Activated naive CD8-positive, alpha-beta T cell treated with anti-CD3 and anti-CD28 coated beads, Interleukin-2, amount 50 U/mL, for 24 hours (primary cell): ENCODE measurements around the gene CTCF.

Source experiments
- ATAC-seq: fragments of 150-1000 bp; cut with Tn5 transposase; one replicate; pipeline ENCODE4 v1.10.0; 2021
- DNase-seq: peaks from one replicate; pipeline ENCODE4 v3.0.0; 2021
- H3K27ac Mint-ChIP-seq: one replicate; pipeline ENCODE4 v1.8.0; 2021; ENCODE audit warnings: mild to moderate bottlenecking, mixed read lengths
- H3K27me3 Mint-ChIP-seq: one replicate; pipeline ENCODE4 v1.8.0; 2021; ENCODE audit warnings: mixed read lengths
- H3K36me3 Mint-ChIP-seq: one replicate; pipeline ENCODE4 v1.8.0; 2021; ENCODE audit warnings: low read depth, mixed read lengths
- H3K4me1 Mint-ChIP-seq: one replicate; pipeline ENCODE4 v1.8.0; 2021; ENCODE audit warnings: mixed read lengths
- H3K4me3 Mint-ChIP-seq: one replicate; pipeline ENCODE4 v1.8.0; 2021; ENCODE audit warnings: mild to moderate bottlenecking, moderate library complexity, mixed read lengths
- H3K9me3 Mint-ChIP-seq: one replicate; pipeline ENCODE4 v1.8.0; 2021; ENCODE audit warnings: mixed read lengths

The CTCF gene

GRCh38 chr16:67541391-67542263 is 20.7 kb upstream of the CTCF start:
- ATAC-seq = no peak
- no peak for DNase-seq
- no peaks in the 10 kb centered on the region for H3K9me3 Mint-ChIP-seq
- H3K36me3 Mint-ChIP-seq = peaks cover 3% of the 10 kb centered on the region
- no peak overlapping the region for H3K27ac Mint-ChIP-seq
- H3K4me1 Mint-ChIP-seq = peaks cover 24% of the 10 kb centered on the region
- H3K27me3 Mint-ChIP-seq = peaks cover 6% of the 10 kb centered on the region
- no peak overlapping the region for H3K4me3 Mint-ChIP-seq

DNA sequence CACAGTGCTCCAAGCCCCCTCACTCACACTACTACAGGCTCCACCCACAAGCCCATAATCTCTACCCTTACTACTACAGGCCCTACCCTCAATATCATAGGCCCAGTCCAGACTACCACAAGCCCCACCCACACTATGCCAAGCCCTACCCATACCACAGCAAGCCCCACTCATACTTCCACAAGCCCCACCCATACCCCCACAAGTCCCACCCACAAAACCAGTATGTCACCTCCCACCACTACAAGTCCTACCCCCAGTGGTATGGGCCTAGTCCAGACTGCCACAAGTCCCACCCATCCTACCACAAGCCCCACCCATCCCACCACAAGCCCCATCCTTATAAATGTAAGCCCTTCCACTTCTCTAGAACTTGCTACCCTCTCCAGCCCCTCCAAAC is 19.9 kb upstream of the CTCF start:
- DNase-seq (peak; percentile 73), ATAC-seq (peak; percentile 83)
- peaks cover 27% of the 10 kb centered on the region for H3K4me1 Mint-ChIP-seq
- H3K9me3 Mint-ChIP-seq = no peaks in the 10 kb centered on the region
- H3K4me3 Mint-ChIP-seq = no peak overlapping the region
- H3K36me3 Mint-ChIP-seq = peaks cover 3% of the 10 kb centered on the region
- peak overlapping the region; percentile 64 for H3K27ac Mint-ChIP-seq
- no peaks in the 10 kb centered on the region for H3K27me3 Mint-ChIP-seq

GRCh38 chr16:67543036-67543435 is 19.3 kb upstream of the CTCF start:
- Mint-ChIP-seq H3K27ac (no peak overlapping the region), H3K9me3 (no peaks in the 10 kb centered on the region), H3K27me3 (no peaks in the 10 kb centered on the region), H3K4me1 (peaks cover 33% of the 10 kb centered on the region), H3K4me3 (no peak overlapping the region), H3K36me3 (peaks cover 3% of the 10 kb centered on the region)
- no peak for ATAC-seq
- no peak for DNase-seq

- Mint-ChIP-seq H3K27ac (no peak overlapping the region), H3K4me1 (peaks cover 38% of the 10 kb centered on the region), H3K36me3 (peaks cover 3% of the 10 kb centered on the region), H3K4me3 (no peak overlapping the region), H3K9me3 (no peaks in the 10 kb centered on the region), H3K27me3 (no peaks in the 10 kb centered on the region)
- ATAC-seq (no peak), DNase-seq (no peak)
These were observed 18.7 kb upstream of the CTCF start for GRCh38 chr16:67543582-67543981.

DNA sequence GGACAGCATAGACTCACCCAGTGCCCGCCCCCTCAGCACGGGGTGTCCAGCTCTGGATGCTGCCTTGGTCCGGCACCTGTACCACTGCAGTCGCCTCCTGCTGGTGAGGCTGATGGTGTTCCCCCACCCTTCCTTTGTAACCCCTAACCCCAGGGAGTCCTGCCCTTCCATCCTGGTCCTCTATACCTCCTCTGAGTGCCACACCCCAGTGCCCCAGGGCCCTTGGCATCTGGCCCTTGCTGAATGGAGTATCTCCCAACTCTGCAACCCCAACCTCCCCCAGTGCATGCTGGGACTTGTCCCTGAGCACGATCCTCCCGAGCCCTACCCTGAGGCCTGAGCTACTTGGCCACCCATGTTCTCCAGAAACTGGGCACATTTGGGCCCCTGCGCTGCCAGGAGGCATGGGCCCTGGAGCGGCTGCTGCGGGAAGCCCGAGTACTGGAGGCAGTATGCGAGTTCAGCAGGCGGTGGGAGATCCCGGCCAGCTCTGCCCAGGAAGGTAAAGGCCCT is 17.9 kb upstream of the CTCF start:
- Mint-ChIP-seq H3K27me3 (no peaks in the 10 kb centered on the region), H3K4me3 (no peak overlapping the region), H3K9me3 (no peaks in the 10 kb centered on the region), H3K27ac (no peak overlapping the region), H3K4me1 (peaks cover 33% of the 10 kb centered on the region), H3K36me3 (peaks cover 3% of the 10 kb centered on the region)
- ATAC-seq = no peak
- DNase-seq = no peak

- no peaks in the 10 kb centered on the region for H3K9me3 Mint-ChIP-seq
- H3K4me1 Mint-ChIP-seq = peaks cover 34% of the 10 kb centered on the region
- peaks cover 6% of the 10 kb centered on the region for H3K36me3 Mint-ChIP-seq
- no peak for ATAC-seq
- no peak overlapping the region for H3K27ac Mint-ChIP-seq
- H3K27me3 Mint-ChIP-seq = no peaks in the 10 kb centered on the region
- no peak for DNase-seq
- no peak overlapping the region for H3K4me3 Mint-ChIP-seq
These were observed 17.3 kb upstream of the CTCF start for GRCh38 chr16:67544844-67545664.

GRCh38 chr16:67545665-67546024 is 16.7 kb upstream of the CTCF start:
- no peak overlapping the region for H3K4me3 Mint-ChIP-seq
- ATAC-seq (no peak), DNase-seq (no peak)
- no peaks in the 10 kb centered on the region for H3K9me3 Mint-ChIP-seq
- peaks cover 35% of the 10 kb centered on the region for H3K4me1 Mint-ChIP-seq
- no peak overlapping the region for H3K27ac Mint-ChIP-seq
- peaks cover 6% of the 10 kb centered on the region for H3K36me3 Mint-ChIP-seq
- no peaks in the 10 kb centered on the region for H3K27me3 Mint-ChIP-seq

GRCh38 chr16:67546091-67546501 is 16.2 kb upstream of the CTCF start:
- no peak overlapping the region for H3K27ac Mint-ChIP-seq
- H3K4me1 Mint-ChIP-seq = peaks cover 35% of the 10 kb centered on the region
- no peaks in the 10 kb centered on the region for H3K9me3 Mint-ChIP-seq
- H3K4me3 Mint-ChIP-seq = no peak overlapping the region
- peaks cover 6% of the 10 kb centered on the region for H3K36me3 Mint-ChIP-seq
- DNase-seq (no peak), ATAC-seq (no peak)
- no peaks in the 10 kb centered on the region for H3K27me3 Mint-ChIP-seq

- H3K36me3 Mint-ChIP-seq = peaks cover 6% of the 10 kb centered on the region
- H3K27ac Mint-ChIP-seq = peak overlapping the region; percentile 46
- DNase-seq (peak; percentile 82), ATAC-seq (peak; percentile 45)
- H3K9me3 Mint-ChIP-seq = no peaks in the 10 kb centered on the region
- peaks cover 38% of the 10 kb centered on the region for H3K4me1 Mint-ChIP-seq
- no peaks in the 10 kb centered on the region for H3K27me3 Mint-ChIP-seq
- no peak overlapping the region for H3K4me3 Mint-ChIP-seq
These were observed 15.4 kb upstream of the CTCF start for GRCh38 chr16:67546761-67547422.

DNA sequence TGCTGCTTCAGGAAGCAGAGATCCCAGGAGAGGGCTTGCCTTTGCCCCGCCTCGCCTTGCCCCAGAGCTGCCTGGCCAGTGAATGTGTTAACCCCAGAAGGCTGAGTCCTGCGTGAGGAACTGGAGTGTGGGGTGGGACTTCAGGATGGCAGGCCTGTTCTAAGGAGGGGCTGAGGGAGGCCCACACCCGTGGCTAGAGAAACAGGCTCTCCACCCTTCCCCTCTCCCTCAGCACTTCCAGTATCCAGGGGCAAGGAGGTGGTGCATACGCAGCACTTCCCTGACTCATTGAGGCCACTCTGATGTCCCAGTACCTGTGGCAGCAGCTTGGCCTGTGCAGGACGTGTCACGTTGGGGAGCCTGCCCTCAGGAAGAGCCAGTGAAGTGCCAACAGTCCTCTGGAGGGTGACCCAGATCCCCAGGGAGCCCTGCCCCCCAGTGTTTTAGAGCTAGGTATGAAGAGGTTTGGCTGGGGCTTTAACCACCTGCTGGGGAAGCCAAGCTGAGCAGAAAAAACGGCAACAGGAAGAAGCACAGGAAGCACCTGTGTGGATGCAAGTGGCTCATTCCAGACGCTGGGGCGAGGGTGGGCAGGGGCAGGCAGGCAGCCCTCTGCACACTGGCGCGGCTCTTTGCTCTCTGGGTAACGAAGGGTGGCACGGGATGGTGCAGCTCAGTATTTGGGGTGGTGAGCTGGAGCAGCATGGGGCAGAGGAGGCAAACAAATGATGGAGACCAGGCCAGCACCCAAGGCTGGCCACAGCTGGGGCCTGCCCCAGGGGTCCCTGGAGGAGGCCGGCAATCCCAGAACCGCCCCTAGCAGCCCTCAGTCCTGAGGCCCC is 14.7 kb upstream of the CTCF start:
- H3K4me3 Mint-ChIP-seq = peak overlapping the region; percentile 14
- peak overlapping the region; percentile 89 for H3K27ac Mint-ChIP-seq
- H3K36me3 Mint-ChIP-seq = peaks cover 3% of the 10 kb centered on the region
- no peak for DNase-seq
- peak; percentile 18 for ATAC-seq
- peaks cover 38% of the 10 kb centered on the region for H3K4me1 Mint-ChIP-seq
- H3K27me3 Mint-ChIP-seq = no peaks in the 10 kb centered on the region
- H3K9me3 Mint-ChIP-seq = no peaks in the 10 kb centered on the region

GRCh38 chr16:67548265-67549126 is 13.8 kb upstream of the CTCF start:
- Mint-ChIP-seq H3K27me3 (no peaks in the 10 kb centered on the region), H3K4me1 (peaks cover 43% of the 10 kb centered on the region), H3K27ac (peak overlapping the region; percentile 89), H3K36me3 (peaks cover 3% of the 10 kb centered on the region), H3K4me3 (no peak overlapping the region), H3K9me3 (no peaks in the 10 kb centered on the region)
- ATAC-seq = peak; percentile 63
- DNase-seq = no peak

- Mint-ChIP-seq H3K27ac (peak overlapping the region; percentile 89), H3K4me3 (no peak overlapping the region), H3K27me3 (no peaks in the 10 kb centered on the region), H3K36me3 (peaks cover 7% of the 10 kb centered on the region), H3K9me3 (no peaks in the 10 kb centered on the region), H3K4me1 (peaks cover 47% of the 10 kb centered on the region)
- no peak for DNase-seq
- no peak for ATAC-seq
These were observed 13.1 kb upstream of the CTCF start for GRCh38 chr16:67549240-67549639.

GRCh38 chr16:67549936-67550335 is 12.4 kb upstream of the CTCF start:
- peak overlapping the region; percentile 34 for H3K27ac Mint-ChIP-seq
- H3K4me1 Mint-ChIP-seq = peaks cover 48% of the 10 kb centered on the region
- no peaks in the 10 kb centered on the region for H3K27me3 Mint-ChIP-seq
- ATAC-seq (no peak), DNase-seq (no peak)
- no peaks in the 10 kb centered on the region for H3K9me3 Mint-ChIP-seq
- H3K4me3 Mint-ChIP-seq = no peak overlapping the region
- H3K36me3 Mint-ChIP-seq = peaks cover 9% of the 10 kb centered on the region
